ENCODE measurements around the gene PLEKHJ1.
A peak's percentile ranks its signal among the peaks of the same experiment; 100 is the strongest.

PLEKHJ1 gene

GRCh38 chr19:2269244-2270156, 33.4 kb upstream of the PLEKHJ1 start:
- DNase-seq = peak; percentile 100

DNA sequence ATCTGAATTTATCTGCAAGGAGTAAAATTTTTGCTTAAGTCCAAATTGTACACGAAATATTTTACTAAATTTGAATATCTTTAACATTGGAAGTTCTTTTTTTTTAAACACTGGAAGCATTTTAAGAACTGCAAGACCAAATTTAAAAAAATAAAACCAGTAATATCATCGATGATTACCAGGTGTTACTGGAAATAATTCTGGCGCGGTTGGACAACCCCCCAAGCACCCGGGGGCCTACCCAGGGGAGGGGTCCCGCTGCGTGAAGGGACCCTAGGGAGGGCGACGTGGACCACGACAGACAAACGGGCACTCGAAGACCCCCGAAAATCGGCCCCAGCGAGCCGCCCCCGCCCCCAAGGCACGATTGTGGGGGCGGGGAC, 32.7 kb upstream of the PLEKHJ1 start:
- no peak for DNase-seq

GRCh38 chr19:2268480-2268830, 32.3 kb upstream of the PLEKHJ1 start:
- DNase-seq = no peak

- DNase-seq = peak; percentile 65
Observed at GRCh38 chr19:2266183-2266993, 30.3 kb upstream of the PLEKHJ1 start.

GRCh38 chr19:2261438-2262172, 25.5 kb upstream of the PLEKHJ1 start:
- peak; percentile 83 for DNase-seq

DNA sequence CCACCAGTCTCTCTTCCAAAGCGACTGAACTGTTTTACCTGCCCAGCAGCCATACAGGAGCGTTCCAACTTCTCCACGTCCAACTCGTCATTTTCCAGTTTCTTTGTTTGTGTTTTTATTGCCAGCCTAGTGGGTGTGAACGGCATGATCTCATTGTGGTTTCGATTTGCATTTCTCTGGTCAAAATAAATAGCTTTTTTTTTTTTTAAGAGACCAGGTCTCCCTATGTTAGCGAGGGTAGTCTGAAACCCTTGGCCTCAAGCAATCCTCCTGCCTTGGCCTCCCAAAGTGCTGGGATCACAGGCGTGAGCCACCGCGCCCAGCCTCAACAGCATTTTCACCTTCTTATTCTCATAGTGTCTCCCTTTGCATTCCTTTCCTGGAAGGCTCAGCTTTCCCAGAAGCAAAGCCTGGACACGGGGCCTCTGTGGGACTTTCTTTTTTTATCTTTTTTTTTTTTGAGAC, 24.2 kb upstream of the PLEKHJ1 start:
- no peak for DNase-seq

- DNase-seq = no peak
Observed at GRCh38 chr19:2259336-2259735, 23.2 kb upstream of the PLEKHJ1 start.

DNA sequence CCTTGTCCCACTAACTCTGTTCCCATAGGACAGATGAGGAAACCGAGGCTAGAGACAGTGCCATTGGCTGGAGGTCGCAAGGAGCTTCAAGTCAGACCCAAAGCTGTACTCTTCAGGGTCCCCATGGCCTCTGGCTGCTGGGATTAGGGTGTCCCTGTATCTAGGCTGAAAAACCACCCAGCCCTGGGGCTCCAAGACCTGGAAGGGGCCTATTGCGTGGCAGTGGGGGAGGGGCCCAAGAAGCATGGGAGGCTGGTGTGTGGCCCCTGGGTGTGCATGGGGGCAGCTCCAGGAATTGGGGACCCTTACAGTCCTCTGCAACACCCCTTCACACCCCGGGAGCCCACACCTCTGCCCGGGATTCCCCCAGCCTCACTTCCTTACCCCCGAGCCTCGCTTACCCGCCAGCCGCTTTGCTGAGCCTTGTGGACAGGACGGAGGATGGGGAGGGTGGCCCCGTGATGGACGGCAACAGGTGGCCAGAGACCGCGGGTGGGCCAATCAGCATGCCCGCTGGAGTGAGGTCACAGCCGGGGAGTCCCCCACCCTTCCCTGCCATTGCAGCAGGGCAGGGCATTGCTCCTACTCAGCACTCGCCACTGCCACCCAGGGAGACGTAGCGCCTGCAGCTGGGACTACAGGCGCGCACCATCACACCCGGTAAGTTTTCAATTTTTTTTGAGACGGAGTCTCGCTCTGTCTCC, 20.0 kb upstream of the PLEKHJ1 start, which contains the start of gene JSRP1:
JSRP1 (minus strand) TSS at position 436 of the 704 bp plus-strand sequence. CDS start 1,103 bp downstream, outside the sequence.
- DNase-seq = no peak

GRCh38 chr19:2255112-2255845, 19.1 kb upstream of the PLEKHJ1 start:
- no peak for DNase-seq

DNA sequence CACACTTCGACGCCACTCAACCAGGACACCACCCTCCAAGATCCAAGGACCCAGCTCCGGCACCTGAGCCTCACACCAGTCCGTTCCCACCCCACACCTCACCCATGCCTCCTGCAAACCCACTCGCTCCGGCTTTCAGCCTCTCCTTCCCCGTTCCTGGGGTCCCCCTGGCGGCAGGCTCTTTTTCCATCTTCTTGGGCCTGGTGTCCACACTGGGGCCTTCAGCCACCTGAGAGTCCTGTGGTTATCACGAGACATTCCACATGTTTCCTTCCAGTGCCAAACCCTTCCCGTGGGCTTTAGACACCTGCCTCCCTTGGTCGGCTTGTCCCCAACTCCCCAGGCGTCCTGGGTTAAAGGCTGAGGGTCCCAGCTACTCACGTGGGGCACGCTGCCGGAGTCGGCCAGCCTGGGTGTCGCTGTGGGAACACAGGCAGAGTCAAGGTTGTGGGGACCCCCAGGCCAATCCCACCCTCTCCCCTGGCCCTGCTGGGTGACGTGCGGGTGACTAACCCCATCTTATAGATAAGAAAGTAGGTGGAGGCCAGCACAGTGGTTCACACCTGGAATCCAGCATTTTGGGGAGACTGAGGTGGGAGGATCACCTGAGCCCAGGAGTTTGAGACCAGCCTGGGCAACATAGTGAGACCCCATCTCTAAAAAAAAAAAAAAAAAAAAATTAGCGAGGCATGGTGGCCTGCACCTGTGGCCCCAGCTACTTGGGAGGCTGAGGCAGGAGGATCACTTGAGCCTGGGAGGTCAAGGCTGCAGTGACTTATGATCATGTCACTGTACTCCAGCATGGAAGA, 18.1 kb upstream of the PLEKHJ1 start:
- DNase-seq = no peak

GRCh38 chr19:2253106-2254063, 17.3 kb upstream of the PLEKHJ1 start:
- peak; percentile 73 for DNase-seq

DNA sequence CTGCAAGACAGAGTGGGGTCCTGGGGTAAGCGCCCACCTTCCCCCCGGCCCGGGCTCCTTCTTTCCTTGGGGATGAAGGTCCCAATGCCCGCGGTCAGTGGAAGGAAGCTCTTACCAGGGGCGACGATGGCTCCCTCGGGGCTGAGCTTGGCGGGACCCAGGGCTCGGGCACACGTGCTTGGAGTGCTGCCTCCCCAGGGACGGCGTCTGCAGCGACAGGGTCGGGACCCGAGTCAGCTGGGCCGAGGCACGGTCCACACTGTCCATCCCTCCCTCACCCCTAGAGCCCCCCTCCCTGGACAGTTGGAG, 16.6 kb upstream of the PLEKHJ1 start:
- no peak for DNase-seq

GRCh38 chr19:2252055-2252796, 16.1 kb upstream of the PLEKHJ1 start:
- DNase-seq = no peak

- peak; percentile 73 for DNase-seq
Observed at GRCh38 chr19:2251106-2252054, 15.3 kb upstream of the PLEKHJ1 start.

GRCh38 chr19:2250766-2251105, 14.6 kb upstream of the PLEKHJ1 start:
- DNase-seq = no peak

GRCh38 chr19:2249880-2250765, 14.0 kb upstream of the PLEKHJ1 start:
- no peak for DNase-seq
